ENCODE data around the gene IRF4.
"Not testable (repeated sequence)": the region's sequence is repeated elsewhere in the genome, so short reads cannot be mapped to it uniquely, and the experiment has no call there.

IRF4 gene

GRCh38 chr6:422433-423054 is 31.0 kb downstream of the IRF4 start:
- peak; percentile 90 for DNase-seq (ENCODE audit: low read depth)

- DNase-seq (ENCODE audit: low read depth): no peak
Observed at GRCh38 chr6:423055-423798, 31.7 kb downstream of the IRF4 start.

GRCh38 chr6:423799-424345 is 32.3 kb downstream of the IRF4 start:
- no peak for DNase-seq (ENCODE audit: low read depth)

- DNase-seq (ENCODE audit: low read depth): no peak
Observed at GRCh38 chr6:424741-425417, 33.3 kb downstream of the IRF4 start.

GRCh38 chr6:425418-425788 is 33.9 kb downstream of the IRF4 start:
- DNase-seq (ENCODE audit: low read depth): not testable (repeated sequence)

GRCh38 chr6:426198-426738 is 34.7 kb downstream of the IRF4 start:
- not testable (repeated sequence) for DNase-seq (ENCODE audit: low read depth)

- no peak for DNase-seq (ENCODE audit: low read depth)
Observed at GRCh38 chr6:428047-428603, 36.6 kb downstream of the IRF4 start.

- DNase-seq (ENCODE audit: low read depth): no peak
Observed at GRCh38 chr6:429515-430121, 38.1 kb downstream of the IRF4 start.

- no peak for DNase-seq (ENCODE audit: low read depth)
Observed at GRCh38 chr6:431504-431903, 40.0 kb downstream of the IRF4 start.

GRCh38 chr6:431986-432385 is 40.4 kb downstream of the IRF4 start:
- DNase-seq (ENCODE audit: low read depth): no peak

GRCh38 chr6:434051-434705 is 42.6 kb downstream of the IRF4 start:
- DNase-seq (ENCODE audit: low read depth): no peak

GRCh38 chr6:435441-436307 is 44.1 kb downstream of the IRF4 start:
- no peak for DNase-seq (ENCODE audit: low read depth)

- DNase-seq (ENCODE audit: low read depth): peak; percentile 54
Observed at GRCh38 chr6:436308-437036, 44.9 kb downstream of the IRF4 start.

- no peak for DNase-seq (ENCODE audit: low read depth)
Observed at GRCh38 chr6:437037-437392, 45.5 kb downstream of the IRF4 start.

GRCh38 chr6:438634-439170 is 47.1 kb downstream of the IRF4 start:
- DNase-seq (ENCODE audit: low read depth): no peak

- no peak for DNase-seq (ENCODE audit: low read depth)
Observed at GRCh38 chr6:439641-440167, 48.2 kb downstream of the IRF4 start.

GRCh38 chr6:441126-441920 is 49.8 kb downstream of the IRF4 start:
- no peak for DNase-seq (ENCODE audit: low read depth)

GRCh38 chr6:443621-444159 is 52.1 kb downstream of the IRF4 start:
- no peak for DNase-seq (ENCODE audit: low read depth)
